H54 (cell line): ENCODE results near the gene SMIM29.
"Not testable (repeated sequence)": the region's sequence is repeated elsewhere in the genome, so short reads cannot be mapped to it uniquely, and the experiment has no call there.

ENCODE experiments used
- DNase-seq: peaks from one replicate; pipeline ENCODE4 v3.0.0; 2011; ENCODE audit warnings: low spot score, mixed read lengths; ENCODE audit not compliant: insufficient read length
- FAIRE-seq: peaks from 3 replicates; lab custom pipeline; 2011; peaks lifted over from hg19 to GRCh38; lab: Jason Lieb, UNC
- POLR2A ChIP-seq: IDR thresholded peaks from 2 replicates; pipeline ENCODE4 v1.6.1; 2011; ENCODE audit warnings: low read depth, mild to moderate bottlenecking, low read length

SMIM29 gene

GRCh38 chr6:34276191-34276590, 27.4 kb upstream of the SMIM29 start:
- TF ChIP-seq POLR2A: no peak
- no peak for FAIRE-seq
- no peak for DNase-seq

GRCh38 chr6:34275128-34275804, 26.5 kb upstream of the SMIM29 start:
- TF ChIP-seq POLR2A: no peak
- FAIRE-seq: no peak

GRCh38 chr6:34274129-34274528, 25.3 kb upstream of the SMIM29 start:
- FAIRE-seq (no peak), DNase-seq (no peak)
- TF ChIP-seq POLR2A: no peak

More at GRCh38 chr6:34275128-34275804, 26.5 kb upstream of the SMIM29 start:
- no peak for DNase-seq

- no peak for FAIRE-seq
- TF ChIP-seq POLR2A: no peak
- no peak for DNase-seq
Observed at GRCh38 chr6:34273242-34273805, 24.5 kb upstream of the SMIM29 start.

GRCh38 chr6:34272013-34272926, 23.5 kb upstream of the SMIM29 start:
- DNase-seq (no peak), FAIRE-seq (no peak)
- no peak for TF ChIP-seq POLR2A

GRCh38 chr6:34269658-34270341, 21.0 kb upstream of the SMIM29 start:
- not testable (repeated sequence) for DNase-seq, FAIRE-seq

- DNase-seq, FAIRE-seq: not testable (repeated sequence)
Observed at GRCh38 chr6:34269132-34269531, 20.3 kb upstream of the SMIM29 start.

GRCh38 chr6:34267746-34268145, 18.9 kb upstream of the SMIM29 start:
- DNase-seq: no peak
- no peak for FAIRE-seq
- TF ChIP-seq POLR2A: no peak

GRCh38 chr6:34263484-34263883, 14.7 kb upstream of the SMIM29 start:
- not testable (repeated sequence) for DNase-seq, FAIRE-seq

GRCh38 chr6:34260576-34261267, 11.9 kb upstream of the SMIM29 start:
- no peak for TF ChIP-seq POLR2A
- no peak for FAIRE-seq
- DNase-seq: no peak

GRCh38 chr6:34259529-34260069, 10.8 kb upstream of the SMIM29 start:
- FAIRE-seq (no peak), DNase-seq (no peak)
- no peak for TF ChIP-seq POLR2A

- FAIRE-seq: not testable (repeated sequence)
Observed at GRCh38 chr6:34252395-34252794, 3.6 kb upstream of the SMIM29 start.

GRCh38 chr6:34249469-34250261, 859 bp upstream of the SMIM29 start:
- DNase-seq: no peak
- no peak for FAIRE-seq
- no peak for TF ChIP-seq POLR2A

More at GRCh38 chr6:34252395-34252794, 3.6 kb upstream of the SMIM29 start:
- not testable (repeated sequence) for DNase-seq
